OCI-LY7 (cell line): ENCODE results near the gene IPPK.

ENCODE experiments used
- EZH2phosphoT487 ChIP-seq: fragments of 200-600 bp; sonication (generic); IDR thresholded peaks from 2 replicates; pipeline ENCODE4 v1.6.1; 2018; ENCODE audit warnings: low read depth, borderline replicate concordance, mild to moderate bottlenecking, mixed run types, antibody characterized with exemption, low read length, moderate library complexity, mixed read lengths
- TF ChIP-seq, protein P1 (sequence below): fragments of 200-600 bp; sonication (generic); conservative IDR thresholded peaks from 2 replicates; pipeline ENCODE4 v1.5.1; 2014; ENCODE audit warnings: mild to moderate bottlenecking, antibody characterized with exemption, low read length, moderate library complexity, mixed read lengths

DNA sequence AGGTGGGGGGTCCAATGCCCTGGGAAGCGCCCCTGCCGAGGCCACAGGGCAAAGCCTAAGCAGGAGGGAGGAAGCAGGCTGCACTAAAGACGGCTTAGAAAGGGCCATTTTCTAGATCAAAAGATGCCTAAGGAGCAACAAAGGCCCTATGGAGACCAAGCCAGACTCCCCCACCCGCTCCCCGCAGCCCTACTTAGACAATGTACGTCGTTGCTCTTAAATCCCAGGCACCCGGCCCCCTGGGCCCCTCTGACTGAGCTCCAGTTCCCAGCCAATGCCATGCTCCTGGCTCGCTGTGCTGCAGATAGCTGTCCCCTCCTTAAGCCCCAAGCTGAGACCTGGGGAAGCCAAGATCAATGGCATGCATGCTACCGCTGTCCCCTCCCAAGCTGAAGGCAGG lies 10.3 kb downstream of the IPPK start:
- TF ChIP-seq, protein P1, sequence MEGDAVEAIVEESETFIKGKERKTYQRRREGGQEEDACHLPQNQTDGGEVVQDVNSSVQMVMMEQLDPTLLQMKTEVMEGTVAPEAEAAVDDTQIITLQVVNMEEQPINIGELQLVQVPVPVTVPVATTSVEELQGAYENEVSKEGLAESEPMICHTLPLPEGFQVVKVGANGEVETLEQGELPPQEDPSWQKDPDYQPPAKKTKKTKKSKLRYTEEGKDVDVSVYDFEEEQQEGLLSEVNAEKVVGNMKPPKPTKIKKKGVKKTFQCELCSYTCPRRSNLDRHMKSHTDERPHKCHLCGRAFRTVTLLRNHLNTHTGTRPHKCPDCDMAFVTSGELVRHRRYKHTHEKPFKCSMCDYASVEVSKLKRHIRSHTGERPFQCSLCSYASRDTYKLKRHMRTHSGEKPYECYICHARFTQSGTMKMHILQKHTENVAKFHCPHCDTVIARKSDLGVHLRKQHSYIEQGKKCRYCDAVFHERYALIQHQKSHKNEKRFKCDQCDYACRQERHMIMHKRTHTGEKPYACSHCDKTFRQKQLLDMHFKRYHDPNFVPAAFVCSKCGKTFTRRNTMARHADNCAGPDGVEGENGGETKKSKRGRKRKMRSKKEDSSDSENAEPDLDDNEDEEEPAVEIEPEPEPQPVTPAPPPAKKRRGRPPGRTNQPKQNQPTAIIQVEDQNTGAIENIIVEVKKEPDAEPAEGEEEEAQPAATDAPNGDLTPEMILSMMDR: no peak
- TF ChIP-seq EZH2phosphoT487: no peak
